HG03571 (cell line): Measurements from ENCODE around the gene MNT.

Experiments used
- ATAC-seq: cut with Tn5 transposase; IDR thresholded peaks from one replicate; pipeline ENCODE4 v1.9.1; 2021; ENCODE audit not compliant: unreplicated experiment

MNT gene

GRCh38 chr17:2416010-2416734 lies 15.3 kb upstream of the MNT start:
- ATAC-seq = no peak

GRCh38 chr17:2415081-2415480 lies 14.2 kb upstream of the MNT start:
- ATAC-seq = no peak

DNA sequence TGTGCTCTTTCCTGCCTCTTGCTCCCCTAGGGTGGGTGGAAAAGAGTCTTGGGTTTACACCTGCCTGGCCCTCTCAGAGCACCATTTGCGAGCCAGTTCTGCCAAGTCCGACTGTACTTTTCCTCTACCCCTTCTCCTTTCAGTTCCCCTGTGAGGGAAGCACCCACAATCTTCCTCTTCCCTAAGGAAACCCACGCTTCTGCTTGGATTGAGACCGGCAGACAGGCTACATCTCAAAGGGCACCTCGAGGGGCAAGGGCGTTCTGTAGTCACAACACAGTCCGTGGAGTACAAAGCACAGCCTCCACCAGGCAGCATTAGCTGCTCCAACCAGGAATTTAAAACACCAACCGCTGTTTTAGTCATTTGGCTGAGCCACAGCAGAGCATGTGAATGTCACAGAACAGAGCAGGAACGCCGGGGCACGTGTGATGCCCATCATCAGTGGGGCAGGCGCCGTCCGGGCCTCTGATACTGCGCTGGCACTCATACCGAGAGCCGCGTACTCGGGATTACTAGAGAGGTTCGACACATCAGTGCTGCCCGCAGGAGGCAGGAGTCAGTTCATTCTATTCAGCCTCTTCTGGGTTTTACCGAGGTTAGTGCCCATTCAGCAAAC lies 13.7 kb upstream of the MNT start:
- ATAC-seq = no peak

- no peak for ATAC-seq
Observed at GRCh38 chr17:2412561-2413021, 11.7 kb upstream of the MNT start.

DNA sequence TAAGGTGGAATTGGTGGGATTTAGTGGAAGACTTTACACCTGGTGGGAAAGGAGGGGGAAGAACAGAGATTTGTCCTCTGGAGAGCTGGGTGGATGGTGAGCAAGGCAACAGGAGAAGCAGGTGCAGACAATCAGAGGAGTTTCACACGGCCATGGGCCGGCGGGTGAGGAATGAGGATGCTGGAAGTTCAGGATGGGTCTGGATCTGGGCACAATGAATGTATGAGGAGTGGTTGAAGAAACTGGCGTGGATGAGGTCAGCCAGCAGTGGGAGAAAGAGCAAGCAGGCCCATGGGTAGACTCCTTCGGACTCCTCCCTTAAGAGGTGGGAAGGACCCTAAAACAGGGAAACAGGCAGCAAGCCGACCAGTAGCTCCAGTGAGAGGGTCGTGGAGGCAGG lies 10.1 kb upstream of the MNT start:
- ATAC-seq = no peak

GRCh38 chr17:2406903-2407790 lies 6.3 kb upstream of the MNT start:
- ATAC-seq = no peak

DNA sequence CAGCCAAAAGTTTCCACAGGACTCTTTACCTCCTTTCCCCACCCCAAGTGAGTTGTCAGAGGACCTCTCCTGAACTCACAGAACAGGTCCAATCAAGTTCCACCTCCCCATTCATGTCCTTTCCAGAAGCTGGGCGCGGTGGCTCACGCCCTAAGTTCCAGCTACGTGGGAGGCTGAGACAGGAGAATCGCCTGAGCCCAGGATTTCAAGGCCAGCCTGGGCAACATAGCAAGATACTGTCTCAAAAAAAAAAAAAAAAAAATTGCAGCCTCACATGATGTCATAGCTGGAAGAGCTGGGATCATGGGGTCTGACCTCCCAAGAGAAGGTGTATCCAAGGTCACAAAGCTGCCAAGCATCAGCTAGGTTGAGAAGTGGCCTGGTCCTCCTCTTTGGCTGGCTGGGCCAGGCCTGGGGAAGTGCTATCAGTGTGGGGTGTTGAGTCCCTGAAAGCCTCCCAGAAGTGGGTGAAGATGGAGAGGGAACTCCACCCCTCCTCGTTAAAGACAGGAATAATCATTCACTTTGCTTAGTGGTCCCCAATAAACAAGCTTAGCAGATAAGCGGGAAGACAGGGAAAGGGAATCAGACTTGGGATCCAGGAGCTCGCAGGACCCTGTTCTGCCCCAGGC lies 5.5 kb upstream of the MNT start:
- no peak for ATAC-seq

DNA sequence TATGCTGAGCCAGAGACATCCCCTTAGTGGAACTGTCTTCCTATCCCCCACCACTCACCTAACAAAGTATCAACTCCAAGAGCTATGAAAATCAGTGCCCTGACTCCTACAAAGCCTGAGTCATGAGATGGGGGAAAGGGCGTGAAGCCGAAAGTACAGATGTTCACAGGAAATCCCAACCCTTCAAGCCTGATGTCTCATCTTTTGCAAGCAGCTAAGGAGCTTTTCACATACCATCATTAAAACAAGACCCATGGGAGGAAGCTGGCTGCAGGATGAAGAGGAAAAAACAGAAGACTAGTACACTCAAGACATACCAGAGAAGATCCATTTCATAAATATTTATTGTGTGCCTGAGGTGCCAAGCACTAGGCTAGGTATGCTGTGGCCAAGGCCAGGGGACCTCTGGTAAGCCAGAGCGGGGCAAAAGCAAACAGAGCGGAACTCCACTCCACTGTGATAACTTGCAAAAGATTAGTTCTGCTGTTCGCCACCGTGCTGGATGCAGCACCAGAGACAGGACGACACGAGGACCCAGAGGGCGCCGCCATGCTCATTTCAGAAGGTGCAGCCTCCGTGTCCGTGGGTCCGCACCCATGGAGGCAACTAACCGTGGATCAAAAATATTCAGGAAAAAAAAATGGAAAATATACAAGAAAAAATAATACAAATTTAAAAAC lies 4.5 kb upstream of the MNT start:
- no peak for ATAC-seq

DNA sequence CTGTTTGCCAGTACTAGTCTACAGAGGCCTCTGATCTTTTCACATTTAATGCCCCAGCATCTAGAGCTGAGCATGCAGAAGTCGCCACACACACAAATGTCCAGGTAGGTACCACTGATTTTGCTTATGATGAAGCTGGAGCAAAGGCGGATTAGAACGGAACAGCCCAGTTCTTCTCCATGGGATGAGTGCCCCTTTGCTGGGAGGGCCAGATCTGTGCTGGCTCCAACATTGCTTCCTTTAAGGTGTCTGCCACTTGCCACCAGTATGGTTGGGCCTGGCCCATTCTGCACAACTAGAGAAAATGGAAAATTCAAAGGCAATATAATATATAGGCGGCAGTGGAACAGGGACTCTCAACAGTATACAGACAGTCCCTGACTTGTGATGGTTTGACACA lies 2.2 kb upstream of the MNT start:
- no peak for ATAC-seq

DNA sequence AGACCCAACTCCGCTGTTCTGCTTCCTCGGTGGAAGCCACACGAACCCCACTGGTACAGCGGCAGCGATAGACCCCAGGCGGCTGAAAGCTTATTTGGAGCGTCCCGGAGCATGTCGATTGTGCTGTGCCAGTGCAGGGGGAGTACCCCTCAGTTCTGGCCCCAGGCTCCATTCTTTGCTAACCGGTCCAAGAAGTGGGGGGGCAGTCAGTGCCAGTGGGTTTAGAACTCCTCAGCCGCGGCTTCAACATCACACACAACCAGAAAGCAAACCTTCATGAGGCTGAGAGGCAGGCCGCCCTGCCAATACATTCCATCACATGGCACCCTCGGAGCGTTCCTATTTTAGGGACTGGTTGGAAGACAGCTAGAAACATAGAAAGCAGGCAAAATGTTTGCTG lies 1.7 kb upstream of the MNT start:
- ATAC-seq = no peak

GRCh38 chr17:2401426-2402221 lies 764 bp upstream of the MNT start:
- ATAC-seq = peak; percentile 36

- ATAC-seq = no peak
Observed at GRCh38 chr17:2400474-2400866, 390 bp downstream of the MNT start.

- ATAC-seq = peak; percentile 29
Observed at GRCh38 chr17:2399572-2400473, 1.0 kb downstream of the MNT start.

DNA sequence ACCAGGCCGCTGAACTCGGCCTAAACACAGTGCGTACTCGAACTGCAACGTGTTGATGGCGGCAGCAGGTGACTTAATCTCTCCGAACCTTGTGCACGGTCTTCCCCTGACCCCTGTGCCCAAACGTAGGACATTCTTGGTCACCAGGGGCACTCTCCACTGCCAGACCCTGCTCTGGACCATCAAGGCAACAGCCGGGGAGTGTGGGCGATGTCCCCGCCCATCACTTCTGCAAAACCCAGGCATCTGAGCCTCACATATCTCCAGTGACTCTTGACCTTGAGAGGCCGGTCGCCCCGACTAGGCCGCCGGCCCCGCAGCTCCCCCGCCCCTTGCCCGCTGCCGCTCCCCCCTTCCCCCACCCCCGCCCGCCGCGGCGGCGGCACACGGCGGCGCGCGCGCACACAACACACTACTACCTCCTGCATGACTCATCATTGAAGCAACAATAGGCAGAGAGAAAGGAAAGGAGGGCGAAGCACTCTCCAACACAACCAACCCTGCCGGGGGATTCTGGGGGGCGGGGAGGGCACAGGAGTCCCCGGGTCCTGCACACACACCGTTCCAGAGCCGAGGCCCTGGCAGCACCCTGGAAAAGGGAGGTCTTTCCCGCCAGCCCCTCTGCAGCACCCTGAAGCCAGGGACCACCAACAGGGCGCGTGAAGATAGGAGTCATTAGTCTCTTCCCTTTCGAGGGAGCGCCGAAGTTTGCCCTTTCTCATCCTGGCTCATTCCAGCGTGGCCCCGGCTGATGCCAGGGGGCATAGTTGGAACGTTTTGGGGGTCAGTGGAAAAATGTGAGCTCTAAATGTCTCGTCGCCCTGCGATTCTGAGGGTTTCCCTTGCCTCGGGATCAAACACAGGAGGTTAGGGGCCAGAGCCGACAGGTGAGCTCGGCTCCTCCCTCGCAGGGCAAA lies 1.9 kb downstream of the MNT start:
- ATAC-seq = no peak

DNA sequence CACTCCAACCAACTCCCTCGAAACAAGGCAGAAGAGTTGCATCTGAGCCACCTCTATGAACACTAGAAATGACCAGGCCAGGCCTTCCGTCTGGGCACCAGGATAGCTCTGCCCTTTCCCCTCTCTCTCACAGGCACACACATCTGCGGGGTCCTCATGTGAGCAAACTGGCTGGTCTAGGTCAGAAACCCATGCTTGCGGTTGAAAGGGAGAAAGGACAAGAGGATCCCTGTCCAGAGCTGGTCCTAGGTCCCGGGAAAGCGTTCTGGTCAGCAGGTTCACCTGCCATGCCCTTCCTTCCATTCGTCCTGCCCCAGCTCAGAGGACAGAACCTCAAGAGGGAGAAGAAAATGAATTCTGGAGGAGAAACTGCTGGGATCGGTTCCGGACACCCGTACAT lies 2.7 kb downstream of the MNT start:
- ATAC-seq = no peak

GRCh38 chr17:2397247-2398171 lies 3.4 kb downstream of the MNT start:
- ATAC-seq = no peak
